ENCODE measurements around the gene SAMD15. TPM values are rescaled to one million over a fixed set of nuclear protein-coding genes. Genes with fewer than 3 reads are reported as not detected.
"Not testable (repeated sequence)": the region's sequence is repeated elsewhere in the genome, so short reads cannot be mapped to it uniquely, and the experiment has no call there.

SAMD15 gene
- total RNA-seq, 1 donor from 2014 or later: 0.08 TPM

DNA sequence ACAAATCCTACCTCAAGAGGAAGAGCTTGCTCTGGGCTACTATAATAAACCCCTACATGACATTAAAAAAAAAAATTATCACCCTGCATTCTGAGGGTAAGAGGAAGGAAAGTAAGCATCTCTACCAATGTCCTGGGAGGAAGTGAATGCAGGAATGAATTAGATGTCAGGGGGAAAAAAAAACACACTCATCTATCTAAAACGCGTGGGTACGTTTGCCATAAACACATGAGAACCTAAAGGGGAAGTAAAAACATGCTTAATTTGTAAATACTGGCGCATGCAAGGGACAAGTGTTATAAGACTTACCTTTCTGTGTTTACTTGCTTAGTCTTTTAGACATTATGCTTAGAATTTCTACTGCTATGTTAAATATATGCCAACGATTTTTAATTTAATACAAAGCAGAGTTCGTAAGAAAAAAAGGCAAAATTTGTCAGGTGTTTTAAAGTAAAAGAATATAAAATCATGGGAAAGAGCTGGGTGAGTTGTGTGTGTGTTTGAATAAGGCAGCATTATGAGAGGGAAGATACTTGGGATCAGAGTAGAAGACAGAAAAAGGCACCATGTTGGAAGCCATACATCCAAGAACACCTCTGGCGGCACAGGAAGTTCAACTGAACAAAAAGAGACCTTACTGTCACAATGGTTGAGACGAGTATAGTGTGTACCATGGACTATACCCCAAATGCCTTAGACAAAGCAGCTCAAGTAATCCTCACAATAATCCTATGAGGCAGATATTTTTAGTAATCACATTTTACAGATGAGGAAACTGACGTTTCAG is 1.8 kb upstream of the SAMD15 start:
- DNase-seq (ENCODE audit: low spot score) (no peak), ATAC-seq (no peak)

DNA sequence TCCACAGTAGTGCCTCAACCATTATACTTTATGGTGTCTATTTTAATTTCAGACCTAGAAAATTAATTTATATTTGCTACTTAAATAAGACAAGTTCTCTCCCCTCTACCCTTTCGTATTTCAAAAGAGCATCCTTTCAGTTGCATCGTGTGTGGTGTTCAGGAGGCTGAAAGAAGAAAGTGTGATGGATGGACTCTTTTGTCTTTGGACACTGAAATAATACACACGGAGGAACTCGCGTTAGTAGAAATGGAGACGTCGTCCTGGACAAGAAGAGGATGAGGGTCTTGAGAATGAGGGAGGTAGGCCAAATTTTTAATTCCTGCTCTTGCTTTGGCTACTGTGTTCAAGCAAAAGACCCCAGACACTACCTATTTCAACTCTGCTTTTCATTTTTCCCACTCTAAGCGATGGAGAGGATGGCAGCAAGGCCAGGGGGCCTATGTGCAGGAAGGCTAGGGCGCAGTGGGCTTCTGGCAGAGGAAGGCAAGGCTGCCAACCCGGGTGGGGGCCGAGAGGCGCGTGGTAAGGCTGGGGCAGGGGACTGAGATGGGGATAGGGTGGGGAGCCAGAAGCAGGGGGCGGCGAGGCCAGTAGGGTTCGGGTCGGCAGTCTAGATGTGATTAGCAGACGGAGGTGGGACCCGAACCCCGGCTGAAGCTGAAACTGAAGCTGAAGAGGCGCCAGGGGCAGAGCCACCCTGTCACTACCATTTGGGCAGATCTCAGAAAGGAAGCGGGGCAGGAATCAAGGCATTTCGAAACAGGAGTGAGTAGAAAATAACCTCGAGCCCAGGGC is 1.0 kb upstream of the SAMD15 start:
- peak; percentile 41 for ATAC-seq
- peak; percentile 54 for DNase-seq (ENCODE audit: low spot score)

- peak; percentile 1 for ATAC-seq
- no peak for DNase-seq (ENCODE audit: low spot score)
Measured at GRCh38 chr14:77377502-77377844, 294 bp downstream of the SAMD15 start.

- no peak for ATAC-seq
Measured at GRCh38 chr14:77378701-77379100, 1.5 kb downstream of the SAMD15 start.

GRCh38 chr14:77390188-77390587 is 13.0 kb downstream of the SAMD15 start:
- ATAC-seq (no peak), DNase-seq (ENCODE audit: low spot score) (no peak)

More at GRCh38 chr14:77378701-77379100, 1.5 kb downstream of the SAMD15 start:
- DNase-seq (ENCODE audit: low spot score): no peak

DNA sequence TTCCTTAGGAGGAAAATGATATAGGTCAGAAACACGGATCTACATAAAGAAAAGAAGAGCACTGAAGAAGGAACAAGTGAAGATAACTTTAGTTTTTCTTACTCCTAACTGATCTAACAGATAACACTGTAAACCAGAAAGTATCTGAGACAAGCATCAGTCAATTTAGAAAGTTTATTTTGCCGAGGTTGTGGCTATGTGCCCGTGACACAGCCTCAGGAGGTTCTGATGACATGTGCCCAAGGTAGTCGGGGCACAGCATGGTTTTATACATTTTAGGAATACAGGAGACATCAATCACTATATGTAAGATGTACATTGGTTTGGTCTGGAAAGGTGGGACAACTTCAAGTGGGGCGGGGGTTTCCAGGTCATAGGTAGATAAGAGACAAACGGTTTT is 23.0 kb downstream of the SAMD15 start:
- DNase-seq (ENCODE audit: low spot score) (no peak), ATAC-seq (no peak)

GRCh38 chr14:77403768-77404167 is 26.6 kb downstream of the SAMD15 start:
- no peak for ATAC-seq
- no peak for DNase-seq (ENCODE audit: low spot score)

- no peak for ATAC-seq
- no peak for DNase-seq (ENCODE audit: low spot score)
Measured at GRCh38 chr14:77406086-77406485, 28.9 kb downstream of the SAMD15 start.

GRCh38 chr14:77406718-77407117 is 29.5 kb downstream of the SAMD15 start:
- no peak for ATAC-seq
- no peak for DNase-seq (ENCODE audit: low spot score)

DNA sequence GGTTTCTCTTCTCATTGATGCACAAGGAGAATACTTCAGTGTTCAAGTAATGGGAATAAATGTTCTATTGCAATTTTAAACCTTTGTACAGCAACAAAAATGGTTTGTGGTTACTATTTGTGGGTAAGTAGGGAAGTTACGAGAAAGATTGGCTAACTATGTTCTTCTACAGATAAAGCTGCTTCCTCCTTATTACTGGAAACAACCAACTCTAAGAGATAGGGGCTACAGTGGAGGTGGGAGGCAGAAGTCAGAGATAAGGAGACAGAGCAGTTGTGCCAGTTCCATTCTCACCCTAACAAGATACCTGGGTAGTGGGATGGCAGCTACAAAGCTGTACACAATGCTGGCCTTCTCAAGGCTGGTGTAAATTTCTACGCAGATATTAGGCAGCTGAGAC is 30.0 kb downstream of the SAMD15 start:
- no peak for DNase-seq (ENCODE audit: low spot score)
- no peak for ATAC-seq

DNA sequence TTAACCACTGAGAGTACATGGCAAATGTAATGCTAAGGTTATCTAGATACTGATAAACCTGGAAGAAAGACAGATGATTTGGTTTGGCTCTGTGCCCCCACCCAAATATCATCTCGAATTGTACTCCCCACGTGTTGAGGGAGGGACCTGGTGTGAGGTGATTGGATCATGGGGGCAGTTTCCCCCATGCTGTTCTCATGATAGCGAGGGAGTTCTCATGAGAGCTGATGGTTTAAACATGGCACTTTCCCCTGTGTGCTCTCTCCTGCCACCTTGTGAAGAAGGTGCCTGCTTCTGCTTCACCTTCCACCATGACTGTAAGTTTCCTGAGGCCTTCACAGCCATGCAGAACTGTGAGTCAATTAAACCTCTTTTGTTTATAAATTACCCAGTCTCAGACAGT is 32.0 kb downstream of the SAMD15 start:
- no peak for DNase-seq (ENCODE audit: low spot score)
- peak; percentile 63 for ATAC-seq

GRCh38 chr14:77415403-77416030 is 38.3 kb downstream of the SAMD15 start:
- ATAC-seq; DNase-seq (ENCODE audit: low spot score): not testable (repeated sequence)

GRCh38 chr14:77416098-77416497 is 38.9 kb downstream of the SAMD15 start:
- ATAC-seq; DNase-seq (ENCODE audit: low spot score): not testable (repeated sequence)

DNA sequence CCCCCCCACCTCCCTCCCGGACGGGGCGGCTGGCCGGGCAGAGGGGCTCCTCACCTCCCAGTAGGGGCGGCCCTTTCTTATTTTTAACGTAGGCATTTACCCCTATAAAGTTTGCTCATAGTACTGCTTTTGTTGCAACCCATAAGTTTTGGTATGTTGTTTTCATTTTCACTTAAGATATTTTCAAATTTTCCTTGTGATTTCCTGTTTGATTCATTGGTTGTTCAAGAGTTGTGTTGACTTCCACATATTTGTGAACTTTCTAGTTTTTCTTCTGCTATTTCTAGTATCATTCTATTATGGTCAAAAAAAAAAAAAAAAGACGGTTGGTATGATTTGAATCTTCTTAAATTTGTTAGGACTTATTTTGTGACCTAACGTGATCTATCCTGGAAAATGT is 39.7 kb downstream of the SAMD15 start:
- ATAC-seq (no peak), DNase-seq (ENCODE audit: low spot score) (no peak)

GRCh38 chr14:77421201-77421600 is 44.0 kb downstream of the SAMD15 start:
- DNase-seq (ENCODE audit: low spot score) (no peak), ATAC-seq (no peak)

DNA sequence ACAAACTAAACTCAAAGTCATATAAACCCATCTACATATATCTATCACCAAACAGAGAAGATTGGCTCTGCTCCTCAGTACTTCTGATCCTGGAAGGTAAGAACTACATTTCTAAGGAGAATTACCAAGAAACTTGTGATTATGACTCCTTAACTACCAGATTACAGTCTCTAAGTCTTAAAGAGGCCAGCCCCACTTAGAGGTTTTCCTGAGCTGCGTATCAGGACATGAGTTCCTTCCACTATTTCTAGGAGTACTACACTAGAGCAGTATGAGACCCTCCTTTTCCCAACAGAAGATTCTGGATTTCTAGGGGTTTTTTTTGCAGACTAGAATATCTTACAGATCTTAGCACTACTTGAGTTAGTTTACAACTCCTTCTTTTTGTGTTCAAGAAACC is 46.2 kb downstream of the SAMD15 start, which contains the start of gene NOXRED1:
Gene NOXRED1, minus strand, starts transcription at position 101 of the 400 bp plus-strand sequence. CDS start 634 bp downstream, outside the sequence.
- no peak for ATAC-seq
- no peak for DNase-seq (ENCODE audit: low spot score)

GRCh38 chr14:77424862-77425261 is 47.7 kb downstream of the SAMD15 start:
- ATAC-seq (no peak), DNase-seq (ENCODE audit: low spot score) (no peak)

DNA sequence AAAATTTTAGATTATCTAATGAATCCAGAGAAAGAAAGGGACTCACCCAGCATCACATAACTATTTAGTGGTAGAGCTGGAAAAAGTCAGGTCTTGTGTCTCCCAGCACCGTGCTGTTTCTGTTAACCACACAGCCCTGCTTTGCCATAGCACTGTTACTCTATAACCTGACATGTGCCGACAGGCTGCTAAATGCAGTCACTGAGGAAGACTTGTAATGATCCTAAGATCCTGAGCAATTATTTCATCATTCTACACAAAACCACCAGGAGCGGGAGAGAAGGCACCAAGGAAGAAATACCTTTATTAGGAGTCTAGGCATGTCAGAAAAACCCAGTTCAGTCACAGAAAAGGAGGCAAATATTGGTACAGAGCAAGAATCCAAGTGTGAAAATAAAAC is 49.2 kb downstream of the SAMD15 start:
- DNase-seq (ENCODE audit: low spot score) (no peak), ATAC-seq (no peak)

- ATAC-seq (no peak), DNase-seq (ENCODE audit: low spot score) (no peak)
Measured at GRCh38 chr14:77436042-77436441, 58.9 kb downstream of the SAMD15 start.

DNA sequence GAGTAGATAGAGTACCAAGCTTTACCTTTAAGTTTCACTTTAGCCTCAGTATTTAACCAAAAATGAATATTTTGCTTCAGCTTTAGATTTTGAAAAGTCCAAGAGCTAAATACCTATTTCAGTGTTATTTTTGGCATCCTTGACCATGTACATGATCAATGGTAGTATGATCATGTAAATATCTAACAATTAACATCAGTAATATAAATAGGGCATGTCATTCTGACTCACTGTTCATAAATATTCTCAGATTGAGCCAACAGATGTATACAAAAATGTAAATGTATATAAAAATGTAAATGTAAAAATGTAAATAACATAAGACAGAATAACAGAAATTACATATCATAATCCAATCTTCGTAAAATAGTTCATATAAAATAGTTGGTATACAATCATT is 61.4 kb downstream of the SAMD15 start:
- no peak for ATAC-seq
- DNase-seq (ENCODE audit: low spot score): no peak

- DNase-seq (ENCODE audit: low spot score) (no peak), ATAC-seq (no peak)
Measured at GRCh38 chr14:77439861-77440260, 62.7 kb downstream of the SAMD15 start.

All from left lobe of liver (tissue), 2 donors.